ENCODE results near the gene RAB11FIP2. TPM values are rescaled to one million over a fixed set of nuclear protein-coding genes. Genes with fewer than 3 reads are reported as not detected.

Gene RAB11FIP2
- total RNA-seq, 1 donor from 2014 or later: 14.5 TPM

DNA sequence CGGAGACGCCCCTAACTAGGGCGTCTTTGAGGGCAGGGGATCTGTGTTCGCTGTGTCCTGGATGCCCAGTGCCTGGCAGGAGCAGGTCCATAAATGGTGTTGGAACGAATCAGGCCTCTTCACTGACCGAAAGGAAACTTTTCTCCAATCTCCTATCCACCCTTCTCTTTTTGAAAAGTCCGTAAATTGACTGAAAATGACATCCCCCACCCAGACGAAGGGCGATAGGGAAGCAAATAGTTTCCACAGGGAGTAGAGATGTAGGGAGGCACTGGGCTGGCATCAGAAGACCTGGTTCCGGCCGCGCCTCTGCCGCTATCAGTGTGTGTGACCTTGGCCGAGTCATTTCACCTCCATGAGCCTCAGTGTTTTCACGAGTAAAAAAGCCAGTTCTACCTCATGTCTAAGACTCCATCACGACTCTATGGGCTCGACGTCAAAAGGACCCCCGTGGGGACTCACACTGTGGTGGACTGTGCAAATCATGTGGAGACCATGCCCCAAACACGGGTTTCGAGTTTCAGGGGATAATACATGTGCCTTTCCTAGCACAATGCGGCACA, 497 bp upstream of the RAB11FIP2 start:
- intact Hi-C loops (cut with micrococcal nuclease): loop anchor here (2.0 to 10.0 kb wide), 3 partner anchors 392 to 710 kb away; partner anchors contain the start of gene PDZD8
- H3K9me3 Mint-ChIP-seq: no peaks in the 10 kb centered on the region
- DNase-seq: peak; percentile 58
- peaks cover 19% of the 10 kb centered on the region for H3K27me3 Mint-ChIP-seq
- no peaks in the 10 kb centered on the region for H3K36me3 Mint-ChIP-seq (ENCODE audit: low read depth)
- H3K4me3 Mint-ChIP-seq: peak overlapping the region; percentile 91
- H3K27ac Mint-ChIP-seq: peak overlapping the region; percentile 69
- H3K4me1 Mint-ChIP-seq: peaks cover 21% of the 10 kb centered on the region

- Mint-ChIP-seq H3K4me3 (peak overlapping the region; percentile 91), H3K27me3 (peaks cover 9% of the 10 kb centered on the region), H3K36me3 (ENCODE audit: low read depth) (no peaks in the 10 kb centered on the region), H3K27ac (peak overlapping the region; percentile 85), H3K9me3 (no peaks in the 10 kb centered on the region), H3K4me1 (peaks cover 21% of the 10 kb centered on the region)
- intact Hi-C loops (cut with micrococcal nuclease): loop anchor here (1.0 to 10.0 kb wide), 4 partner anchors 296 to 711 kb away; partner anchors contain the start of genes FAM204A and PDZD8
- peak; percentile 77 for DNase-seq
Measured at GRCh38 chr10:118045837-118046394, 825 bp downstream of the RAB11FIP2 start.

GRCh38 chr10:118045158-118045836, 1.4 kb downstream of the RAB11FIP2 start:
- Mint-ChIP-seq H3K4me1 (peaks cover 21% of the 10 kb centered on the region), H3K9me3 (no peaks in the 10 kb centered on the region), H3K36me3 (ENCODE audit: low read depth) (no peaks in the 10 kb centered on the region), H3K27ac (peak overlapping the region; percentile 85), H3K4me3 (peak overlapping the region; percentile 91), H3K27me3 (peaks cover 5% of the 10 kb centered on the region)
- no peak for DNase-seq
- intact Hi-C loops (cut with micrococcal nuclease): loop anchor here (5.0 to 10.0 kb wide), 2 partner anchors 390 to 712 kb away; no protein-coding TSS in a partner anchor

DNA sequence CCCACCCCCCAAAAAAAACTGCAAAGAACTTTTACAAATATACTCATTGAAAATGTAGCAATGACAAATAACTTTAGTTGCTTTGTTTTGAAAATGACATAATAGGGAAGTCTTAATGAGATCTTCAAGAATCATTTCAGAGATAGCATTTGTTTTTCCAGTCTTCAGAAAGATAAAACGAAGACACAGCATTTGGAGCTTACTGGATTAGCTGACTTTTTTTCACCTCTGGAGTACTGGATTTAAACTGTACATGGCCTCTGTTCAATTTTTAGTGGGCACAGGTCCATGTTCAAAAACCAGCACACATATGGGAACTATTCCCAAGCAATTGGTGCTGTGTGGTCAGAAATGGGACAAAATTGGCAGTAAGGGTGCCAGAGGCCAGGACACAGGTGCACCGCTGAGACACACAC, 3.9 kb downstream of the RAB11FIP2 start:
- DNase-seq: no peak
- Mint-ChIP-seq H3K4me3 (no peak overlapping the region), H3K27ac (no peak overlapping the region), H3K9me3 (no peaks in the 10 kb centered on the region), H3K36me3 (ENCODE audit: low read depth) (peaks cover 8% of the 10 kb centered on the region), H3K4me1 (peaks cover 25% of the 10 kb centered on the region), H3K27me3 (no peaks in the 10 kb centered on the region)
- intact Hi-C loops (cut with micrococcal nuclease): loop anchor here (10.0 kb wide), 1 partner anchor 388 kb away; no protein-coding TSS in a partner anchor

DNA sequence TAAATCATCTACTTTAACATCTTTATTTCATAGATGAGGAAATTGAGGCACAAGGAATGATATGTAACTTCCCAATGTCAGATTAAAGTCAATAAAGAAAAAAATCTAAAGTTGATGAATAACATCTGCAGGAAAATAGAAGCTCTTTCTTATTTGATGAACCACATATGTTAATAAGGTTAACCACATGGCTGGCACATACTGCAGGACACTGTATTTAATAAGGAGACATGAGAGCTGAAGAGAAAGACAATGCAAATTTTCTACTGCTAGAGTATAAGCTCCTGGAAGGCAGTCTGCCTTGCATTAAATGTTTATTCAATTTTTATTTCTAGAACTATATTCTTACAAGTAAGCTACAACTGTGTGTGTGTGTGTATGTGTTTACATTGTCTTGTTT, 4.4 kb downstream of the RAB11FIP2 start:
- DNase-seq: no peak
- H3K4me1 Mint-ChIP-seq: peaks cover 25% of the 10 kb centered on the region
- peaks cover 8% of the 10 kb centered on the region for H3K36me3 Mint-ChIP-seq (ENCODE audit: low read depth)
- no peak overlapping the region for H3K27ac Mint-ChIP-seq
- intact Hi-C loops (cut with micrococcal nuclease): loop anchor here (10.0 kb wide), 1 partner anchor 388 kb away; no protein-coding TSS in a partner anchor
- H3K4me3 Mint-ChIP-seq: no peak overlapping the region
- H3K27me3 Mint-ChIP-seq: no peaks in the 10 kb centered on the region
- H3K9me3 Mint-ChIP-seq: no peaks in the 10 kb centered on the region

DNA sequence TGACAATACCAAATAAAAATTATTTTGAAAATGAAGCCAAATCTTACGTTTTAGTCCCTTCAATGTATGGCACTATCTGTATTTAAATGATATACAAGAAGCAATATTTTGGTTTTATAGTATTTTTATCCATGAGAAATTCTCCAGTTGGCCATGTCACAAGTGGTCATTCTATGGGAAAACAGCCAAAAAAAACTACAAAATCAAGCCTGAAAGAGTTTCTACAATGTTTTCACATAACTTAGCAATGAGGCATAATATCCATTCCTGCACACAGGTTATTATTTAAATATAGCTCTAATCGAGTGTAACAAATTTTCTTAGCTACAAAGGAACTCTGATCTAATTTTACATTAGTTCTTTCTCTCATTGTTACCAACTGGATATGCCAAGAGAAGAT, 5.4 kb downstream of the RAB11FIP2 start:
- no peak for DNase-seq
- Mint-ChIP-seq H3K36me3 (ENCODE audit: low read depth) (peaks cover 8% of the 10 kb centered on the region), H3K4me3 (no peak overlapping the region), H3K9me3 (no peaks in the 10 kb centered on the region), H3K27me3 (no peaks in the 10 kb centered on the region), H3K4me1 (peaks cover 28% of the 10 kb centered on the region), H3K27ac (no peak overlapping the region)
- intact Hi-C loops (cut with micrococcal nuclease): loop anchor here (10.0 kb wide), 1 partner anchor 387 kb away; no protein-coding TSS in a partner anchor

DNA sequence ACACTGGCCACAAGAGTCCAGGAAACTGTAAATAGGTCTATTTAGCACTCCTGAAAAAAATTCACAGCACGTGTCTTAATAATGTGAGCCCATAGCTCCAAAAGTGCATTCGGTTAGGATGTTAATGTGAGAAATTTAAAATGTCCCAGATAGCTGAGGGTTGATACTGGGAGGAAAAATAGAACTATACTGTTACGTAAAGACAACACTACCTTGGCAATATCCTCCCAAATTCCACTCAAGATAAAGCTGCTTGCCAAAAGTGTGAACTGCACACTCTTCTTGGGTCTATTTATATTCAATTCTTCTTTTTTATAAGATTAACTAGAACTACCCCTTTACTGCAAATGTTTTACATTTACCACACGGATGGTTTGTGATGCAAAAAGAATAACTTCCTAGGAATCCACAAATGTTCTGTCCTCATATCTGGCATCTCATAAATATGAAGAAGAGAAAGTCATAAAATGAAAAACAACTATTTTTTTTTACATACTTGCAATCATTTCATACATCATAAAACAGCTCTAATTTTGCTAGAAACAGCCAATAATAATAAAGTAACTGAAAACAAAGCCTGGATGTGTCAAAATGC, 10.4 kb downstream of the RAB11FIP2 start:
- Mint-ChIP-seq H3K4me1 (peaks cover 18% of the 10 kb centered on the region), H3K4me3 (no peak overlapping the region), H3K27me3 (no peaks in the 10 kb centered on the region), H3K27ac (no peak overlapping the region), H3K9me3 (no peaks in the 10 kb centered on the region), H3K36me3 (ENCODE audit: low read depth) (peaks cover 13% of the 10 kb centered on the region)
- no peak for DNase-seq
- intact Hi-C loops (cut with micrococcal nuclease): loop anchor here (5.0 kb wide), 1 partner anchor 61 kb away; no protein-coding TSS in a partner anchor

DNA sequence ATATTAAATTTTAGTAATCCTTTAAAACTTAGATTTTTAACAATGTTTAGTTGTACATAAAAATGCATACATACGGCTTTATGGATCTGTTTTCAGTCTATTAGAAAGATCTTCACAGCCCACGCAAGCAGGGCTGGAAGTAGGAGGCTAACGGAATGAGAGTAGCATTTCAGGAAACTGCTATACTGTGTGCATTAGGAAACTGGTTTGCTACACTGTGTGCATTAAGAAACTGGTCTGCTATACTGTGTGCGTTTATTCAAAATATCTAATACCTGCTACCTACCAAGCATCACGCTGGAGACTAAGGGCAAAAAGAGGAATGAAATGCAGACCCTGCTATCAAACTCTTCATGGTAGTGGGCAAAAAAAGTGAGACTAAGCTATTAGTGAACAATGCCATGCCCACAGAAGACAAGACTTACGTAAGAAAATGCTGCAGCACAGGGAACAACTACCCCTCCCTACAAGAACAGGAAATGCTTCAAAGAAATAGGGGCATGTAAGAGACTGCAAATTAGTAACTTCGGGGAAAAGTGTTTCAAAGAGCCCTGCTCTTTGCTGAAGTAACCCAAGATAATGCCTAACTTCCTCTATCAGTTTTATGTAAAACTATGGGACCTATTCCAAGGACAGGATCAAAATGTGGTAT, 11.3 kb downstream of the RAB11FIP2 start:
- Mint-ChIP-seq H3K27ac (peak overlapping the region; percentile 15), H3K9me3 (no peaks in the 10 kb centered on the region), H3K36me3 (ENCODE audit: low read depth) (peaks cover 13% of the 10 kb centered on the region), H3K4me1 (peaks cover 18% of the 10 kb centered on the region), H3K4me3 (peak overlapping the region; percentile 58), H3K27me3 (no peaks in the 10 kb centered on the region)
- intact Hi-C loops (cut with micrococcal nuclease): loop anchor here (5.0 kb wide), 1 partner anchor 62 kb away; no protein-coding TSS in a partner anchor
- DNase-seq: peak; percentile 57

DNA sequence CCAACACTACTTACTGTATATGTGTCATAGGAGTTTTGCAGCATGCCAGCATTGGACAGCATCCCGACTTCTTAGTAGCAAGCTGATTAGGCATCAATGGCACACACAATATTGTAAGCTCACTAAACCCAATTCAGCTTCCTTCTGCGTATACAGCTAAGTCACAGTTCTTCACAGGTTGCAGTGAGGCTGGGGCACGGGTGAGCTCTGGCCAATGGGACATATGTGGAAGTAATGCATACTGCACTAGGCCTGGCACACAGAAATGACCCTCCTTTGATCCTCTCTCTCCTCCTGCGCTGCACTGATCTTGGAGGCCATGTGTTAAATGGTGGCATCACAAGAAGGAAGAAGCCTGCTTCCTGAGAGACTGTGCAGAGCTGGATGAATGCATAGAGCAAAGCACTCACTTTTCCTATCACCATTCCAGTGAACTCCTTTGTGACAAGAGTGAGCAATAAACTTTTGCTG, 11.9 kb downstream of the RAB11FIP2 start:
- intact Hi-C loops (cut with micrococcal nuclease): loop anchor here (5.0 kb wide), 1 partner anchor 62 kb away; no protein-coding TSS in a partner anchor
- Mint-ChIP-seq H3K9me3 (no peaks in the 10 kb centered on the region), H3K27me3 (no peaks in the 10 kb centered on the region), H3K4me1 (peaks cover 16% of the 10 kb centered on the region), H3K27ac (no peak overlapping the region), H3K36me3 (ENCODE audit: low read depth) (peaks cover 11% of the 10 kb centered on the region), H3K4me3 (no peak overlapping the region)
- no peak for DNase-seq

DNA sequence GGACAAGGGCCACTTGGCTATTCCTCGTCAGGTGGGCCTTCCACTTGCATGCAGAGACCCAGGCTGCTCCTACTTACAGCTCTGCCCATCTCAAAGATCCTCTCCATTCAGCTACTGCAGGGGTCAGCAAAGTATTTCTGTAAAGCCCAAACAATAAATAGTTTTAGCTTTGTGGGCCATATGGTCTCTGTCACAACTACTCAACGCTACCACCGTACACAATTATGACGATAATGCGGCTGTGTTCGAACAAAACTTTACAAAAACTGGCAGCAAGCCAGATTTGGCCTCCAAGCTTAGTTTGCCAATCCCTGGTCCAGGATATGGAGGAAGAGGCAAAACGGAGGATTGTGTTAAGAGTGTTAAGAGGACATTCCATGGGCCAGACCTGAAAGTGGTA, 12.8 kb downstream of the RAB11FIP2 start:
- intact Hi-C loops (cut with micrococcal nuclease): no loop called here
- Mint-ChIP-seq H3K9me3 (no peaks in the 10 kb centered on the region), H3K4me1 (peaks cover 18% of the 10 kb centered on the region)

GRCh38 chr10:118032564-118032963, 14.2 kb downstream of the RAB11FIP2 start:
- no peak for DNase-seq
- Mint-ChIP-seq H3K4me1 (peaks cover 21% of the 10 kb centered on the region), H3K27ac (no peak overlapping the region), H3K4me3 (no peak overlapping the region), H3K9me3 (no peaks in the 10 kb centered on the region), H3K36me3 (ENCODE audit: low read depth) (peaks cover 9% of the 10 kb centered on the region), H3K27me3 (no peaks in the 10 kb centered on the region)
- intact Hi-C loops (cut with micrococcal nuclease): no loop called here

More for the DNA sequence above, 12.8 kb downstream of the RAB11FIP2 start:
- no peak for DNase-seq
- no peak overlapping the region for H3K27ac Mint-ChIP-seq
- H3K4me3 Mint-ChIP-seq: no peak overlapping the region
- peaks cover 6% of the 10 kb centered on the region for H3K36me3 Mint-ChIP-seq (ENCODE audit: low read depth)
- H3K27me3 Mint-ChIP-seq: no peaks in the 10 kb centered on the region

DNA sequence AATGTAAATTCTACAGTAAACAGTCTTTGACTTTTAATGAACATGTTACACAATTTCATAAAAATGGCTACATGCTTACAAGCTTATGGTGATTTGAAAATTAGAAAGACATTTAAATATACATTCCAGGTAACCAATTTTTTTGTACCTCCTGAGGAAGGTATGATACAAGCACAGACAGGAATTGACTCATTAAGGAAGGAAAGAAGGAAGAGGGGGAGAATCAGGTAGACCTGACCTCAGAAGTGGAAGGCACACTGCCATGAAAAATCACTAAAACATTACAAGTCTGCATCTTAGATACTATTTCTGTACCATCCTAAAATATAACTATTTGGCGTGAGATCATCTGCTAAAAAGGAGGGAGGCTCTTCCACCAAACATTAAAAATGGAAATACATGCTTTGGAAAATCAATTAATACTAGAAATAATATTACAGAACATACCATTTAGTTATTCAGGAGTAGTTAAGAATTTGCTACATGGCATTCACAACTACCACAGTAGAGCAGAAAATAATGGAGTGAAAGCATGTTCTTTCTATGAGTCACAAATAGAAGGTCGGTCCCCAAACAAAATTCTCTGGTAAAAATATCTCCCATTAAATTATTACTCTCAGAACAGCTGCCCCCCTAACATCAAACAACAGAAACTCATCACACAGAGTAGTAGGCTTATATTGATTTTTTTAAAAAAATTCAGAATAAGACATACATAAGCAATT, 15.2 kb downstream of the RAB11FIP2 start:
- Mint-ChIP-seq H3K36me3 (ENCODE audit: low read depth) (peaks cover 9% of the 10 kb centered on the region), H3K4me1 (peaks cover 17% of the 10 kb centered on the region), H3K27ac (no peak overlapping the region), H3K4me3 (no peak overlapping the region), H3K27me3 (no peaks in the 10 kb centered on the region), H3K9me3 (no peaks in the 10 kb centered on the region)
- intact Hi-C loops (cut with micrococcal nuclease): no loop called here
- DNase-seq: no peak

DNA sequence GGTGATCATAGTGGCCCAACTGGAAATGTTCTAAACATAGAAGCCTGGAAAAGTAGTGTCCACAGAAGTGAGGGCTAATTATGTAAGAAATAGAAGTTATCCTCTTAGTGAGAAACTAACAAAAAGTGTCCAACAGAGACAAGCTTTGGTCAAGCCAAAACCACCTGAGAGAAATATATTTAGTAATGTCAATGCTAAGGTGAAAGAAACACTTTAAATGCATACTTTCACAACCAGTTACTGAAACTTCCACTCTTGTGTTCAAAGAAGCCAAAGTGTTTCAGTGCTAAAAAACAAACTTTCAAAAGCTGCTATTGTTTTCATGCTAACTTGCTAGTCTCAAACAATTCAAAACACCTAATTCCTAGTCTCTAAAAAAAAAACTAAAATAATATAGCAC, 18.1 kb downstream of the RAB11FIP2 start:
- intact Hi-C loops (cut with micrococcal nuclease): no loop called here

More for the DNA sequence above, 18.1 kb downstream of the RAB11FIP2 start:
- Mint-ChIP-seq H3K4me3 (no peak overlapping the region), H3K27ac (no peak overlapping the region), H3K27me3 (no peaks in the 10 kb centered on the region), H3K36me3 (ENCODE audit: low read depth) (peaks cover 11% of the 10 kb centered on the region), H3K4me1 (peaks cover 7% of the 10 kb centered on the region), H3K9me3 (no peaks in the 10 kb centered on the region)
- DNase-seq: no peak
